Choroid plexus epithelial cell (primary cell): Measurements from ENCODE around the gene HOXA11.

ENCODE experiments used
- DNase-seq: peaks from one replicate; pipeline ENCODE4 v3.0.0-alpha.2; 2010; ENCODE audit warnings: low read depth
- H3K4me3 ChIP-seq: 2 replicates; pipeline ENCODE4 v1.5.1; 2011; ENCODE audit warnings: low read depth, mild to moderate bottlenecking, control low read depth, low read length, moderate library complexity
- TF ChIP-seq, protein P1 (sequence below): conservative IDR thresholded peaks from 2 replicates; pipeline ENCODE4 v1.5.1; 2011; ENCODE audit warnings: low read depth, mild to moderate bottlenecking, control low read depth, inconsistent platforms, low read length, moderate library complexity

HOXA11 gene

DNA sequence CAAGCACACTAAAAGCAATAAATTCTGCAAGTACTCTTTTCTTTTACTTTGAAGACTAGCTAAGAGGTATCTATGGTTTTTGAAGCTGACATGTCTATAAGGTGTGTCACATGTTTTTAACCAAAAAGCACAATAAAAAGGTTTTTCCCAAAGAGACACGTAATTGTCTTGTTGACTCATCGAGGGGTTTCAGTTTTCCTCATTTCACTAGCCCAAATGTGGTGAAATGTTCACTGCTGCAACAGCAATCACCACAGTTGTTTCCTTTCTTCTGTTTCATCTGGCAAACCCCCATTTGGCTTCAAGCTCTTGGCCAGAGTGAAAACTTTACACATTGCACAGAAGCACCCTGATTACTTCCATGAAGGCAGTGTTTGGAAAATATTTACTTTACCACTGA is 50.6 kb downstream of the HOXA11 start:
- H3K4me3 ChIP-seq = no peak overlapping the region
- DNase-seq = no peak
- TF ChIP-seq, protein P1, sequence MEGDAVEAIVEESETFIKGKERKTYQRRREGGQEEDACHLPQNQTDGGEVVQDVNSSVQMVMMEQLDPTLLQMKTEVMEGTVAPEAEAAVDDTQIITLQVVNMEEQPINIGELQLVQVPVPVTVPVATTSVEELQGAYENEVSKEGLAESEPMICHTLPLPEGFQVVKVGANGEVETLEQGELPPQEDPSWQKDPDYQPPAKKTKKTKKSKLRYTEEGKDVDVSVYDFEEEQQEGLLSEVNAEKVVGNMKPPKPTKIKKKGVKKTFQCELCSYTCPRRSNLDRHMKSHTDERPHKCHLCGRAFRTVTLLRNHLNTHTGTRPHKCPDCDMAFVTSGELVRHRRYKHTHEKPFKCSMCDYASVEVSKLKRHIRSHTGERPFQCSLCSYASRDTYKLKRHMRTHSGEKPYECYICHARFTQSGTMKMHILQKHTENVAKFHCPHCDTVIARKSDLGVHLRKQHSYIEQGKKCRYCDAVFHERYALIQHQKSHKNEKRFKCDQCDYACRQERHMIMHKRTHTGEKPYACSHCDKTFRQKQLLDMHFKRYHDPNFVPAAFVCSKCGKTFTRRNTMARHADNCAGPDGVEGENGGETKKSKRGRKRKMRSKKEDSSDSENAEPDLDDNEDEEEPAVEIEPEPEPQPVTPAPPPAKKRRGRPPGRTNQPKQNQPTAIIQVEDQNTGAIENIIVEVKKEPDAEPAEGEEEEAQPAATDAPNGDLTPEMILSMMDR = no peak

DNA sequence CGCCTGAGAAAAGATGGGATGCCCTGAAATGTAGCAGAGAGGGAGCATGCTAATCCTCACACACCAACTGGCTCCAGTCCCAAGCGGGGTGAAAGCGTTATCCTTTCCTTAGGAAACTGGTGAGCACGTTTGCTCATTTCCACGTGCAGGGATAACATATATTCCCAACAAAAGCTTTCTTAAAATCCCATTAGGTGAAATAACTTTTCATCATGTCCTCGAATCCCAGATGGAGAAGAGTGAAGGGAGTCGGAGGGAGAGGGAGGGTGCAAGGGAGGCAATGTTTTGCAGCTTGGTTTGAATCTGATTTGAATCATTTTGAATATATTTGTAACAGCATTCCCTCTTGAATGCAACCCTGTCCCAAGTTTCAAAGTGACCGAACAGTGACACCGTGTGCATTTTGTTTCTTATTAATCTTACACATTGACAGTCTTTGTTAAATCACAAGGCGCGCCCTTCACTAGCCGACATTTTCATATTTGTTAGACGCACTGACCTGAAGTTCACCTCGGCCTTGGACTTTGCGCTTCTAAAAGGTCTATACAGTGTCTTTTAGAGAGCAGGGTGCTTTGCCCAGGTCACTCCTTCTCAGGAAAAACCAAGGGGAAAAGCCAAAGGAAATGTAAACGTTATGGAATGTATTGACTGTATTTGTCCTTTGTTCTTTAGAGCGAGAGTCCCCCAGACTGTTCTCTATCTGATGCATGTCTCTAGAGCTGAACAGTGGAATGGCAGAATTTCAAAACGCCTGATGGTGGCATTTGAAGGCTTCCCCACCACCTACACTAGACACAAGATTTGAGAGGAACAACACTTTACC is 51.4 kb downstream of the HOXA11 start:
- no peak for DNase-seq
- TF ChIP-seq, protein P1 = no peak

DNA sequence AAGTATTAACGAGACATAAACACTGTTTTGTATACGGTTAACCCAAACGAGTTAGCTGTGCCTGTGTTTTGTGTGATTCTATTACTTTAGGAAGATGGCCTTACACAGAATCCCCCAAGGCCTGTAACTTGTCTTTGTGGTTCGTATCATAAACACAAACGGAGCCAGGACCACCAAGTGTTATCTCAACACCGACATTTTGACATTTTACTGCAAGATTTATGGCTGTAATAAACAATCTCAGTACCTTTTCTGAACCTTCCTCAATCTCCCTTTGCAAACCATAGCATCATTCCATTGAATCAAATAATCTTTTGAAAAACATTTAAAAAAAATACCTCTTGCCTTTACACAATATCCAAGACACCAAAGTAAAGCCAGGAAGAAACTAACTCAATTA is 52.1 kb downstream of the HOXA11 start:
- TF ChIP-seq, protein P1 = no peak
- no peak overlapping the region for H3K4me3 ChIP-seq

More for the DNA sequence above, 51.4 kb downstream of the HOXA11 start:
- no peak overlapping the region for H3K4me3 ChIP-seq

DNA sequence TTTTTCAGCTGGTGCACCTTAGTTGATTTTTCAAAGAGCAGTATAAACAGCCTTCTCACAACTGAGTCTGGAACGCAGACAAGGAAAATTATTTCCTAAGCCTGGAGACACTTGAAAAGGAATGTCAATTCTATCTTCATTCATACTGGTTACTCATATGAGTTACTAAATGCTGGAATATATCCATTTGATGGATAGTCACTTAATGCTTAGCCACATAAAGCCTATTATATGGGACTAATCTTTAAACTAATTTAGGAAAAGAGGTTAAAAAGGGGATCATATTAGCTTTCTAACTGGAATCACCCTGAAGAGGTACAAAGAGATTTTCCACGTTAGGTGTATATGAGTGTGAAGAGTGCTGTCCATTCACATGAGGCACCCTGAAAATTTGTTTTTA is 52.8 kb downstream of the HOXA11 start:
- DNase-seq = no peak
- H3K4me3 ChIP-seq = no peak overlapping the region
- TF ChIP-seq, protein P1 = no peak

More for the DNA sequence above, 52.1 kb downstream of the HOXA11 start:
- DNase-seq = no peak

DNA sequence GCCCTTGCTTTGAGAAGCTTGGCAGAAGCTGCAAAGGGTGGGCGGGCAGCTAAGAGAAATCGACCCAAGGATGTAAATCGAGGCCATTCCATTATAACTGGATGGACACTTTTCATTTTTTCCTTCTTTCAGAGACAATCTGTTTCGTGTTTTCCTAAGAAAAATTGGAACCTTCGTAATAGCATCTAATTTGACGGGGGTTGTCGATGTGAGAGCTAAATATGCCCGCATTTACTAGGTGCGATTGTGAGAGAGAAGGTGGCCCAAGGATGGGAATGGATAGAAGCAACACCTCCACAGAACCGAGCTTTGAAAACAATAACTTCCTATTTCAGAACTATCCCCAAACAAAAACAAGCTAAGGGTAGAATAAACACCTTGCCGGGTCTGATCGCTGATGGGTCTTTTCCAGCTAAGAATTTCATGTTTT is 53.6 kb downstream of the HOXA11 start:
- H3K4me3 ChIP-seq = no peak overlapping the region
- no peak for DNase-seq
- TF ChIP-seq, protein P1 = no peak
